ENCODE results near the gene GDF3.
A peak's percentile ranks its signal among the peaks of the same experiment; 100 is the strongest.

Gene GDF3

DNA sequence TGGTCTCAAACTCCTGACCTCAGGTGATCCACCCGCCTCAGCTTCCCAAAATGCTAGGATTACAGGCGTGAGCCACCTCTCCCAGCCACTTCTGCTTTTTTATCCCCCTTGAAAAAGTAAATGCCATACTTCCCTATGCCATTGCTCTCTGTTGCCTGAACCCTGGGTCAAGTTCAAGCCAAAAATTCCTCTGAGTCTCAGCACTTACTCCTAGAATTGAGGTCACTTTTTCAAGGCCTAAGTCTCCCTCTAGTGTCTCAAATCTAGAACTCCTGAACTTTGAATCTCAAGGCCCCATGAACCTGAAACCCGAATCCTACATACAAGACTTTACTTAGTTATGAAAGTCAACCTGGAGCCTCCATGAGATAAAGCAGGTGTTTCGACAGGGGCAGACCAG is 28.4 kb downstream of the GDF3 start:
- no peak for DNase-seq (ENCODE audit: low read depth in 2 of 2)

DNA sequence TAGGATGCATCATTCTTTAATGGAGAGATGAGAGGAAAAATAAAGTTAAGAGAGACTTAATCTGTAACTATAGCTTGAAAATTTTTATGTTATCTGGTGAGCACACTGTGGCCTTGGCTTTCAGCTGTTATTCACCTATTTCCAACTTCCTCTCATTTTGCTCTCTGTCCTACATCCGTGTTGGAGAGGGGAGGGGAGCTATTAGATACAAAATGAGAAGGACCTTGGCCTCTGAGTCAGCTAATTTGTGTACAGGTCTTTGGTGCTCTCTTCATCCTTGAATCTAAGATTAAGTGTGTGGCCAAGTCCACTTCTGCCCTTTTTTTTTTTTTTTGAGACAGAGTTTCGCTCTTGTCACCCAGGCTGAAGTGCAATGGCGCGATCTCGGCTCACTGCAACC is 29.0 kb downstream of the GDF3 start:
- DNase-seq (ENCODE audit: low read depth in 2 of 2), result no peak

DNA sequence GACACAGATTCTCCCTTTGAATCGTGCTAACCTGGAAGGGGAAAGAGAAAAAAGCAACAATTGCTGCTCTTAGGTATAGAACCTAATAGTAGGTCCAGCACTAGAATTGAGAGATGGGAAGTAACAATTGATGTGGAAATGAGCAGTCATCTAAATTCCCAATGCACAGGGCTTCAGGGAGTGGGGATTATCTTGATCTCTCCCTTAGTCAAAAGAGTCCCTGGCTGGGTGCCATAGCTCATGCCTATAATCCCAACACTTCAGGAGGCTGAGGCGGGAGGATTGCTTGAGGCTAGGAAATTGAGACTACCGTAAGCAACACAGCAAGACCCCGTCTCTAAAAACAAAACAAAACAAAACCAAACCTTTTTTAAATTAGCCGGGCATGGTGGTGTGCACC is 33.8 kb downstream of the GDF3 start:
- no peak for DNase-seq (ENCODE audit: low read depth in 2 of 2)

DNA sequence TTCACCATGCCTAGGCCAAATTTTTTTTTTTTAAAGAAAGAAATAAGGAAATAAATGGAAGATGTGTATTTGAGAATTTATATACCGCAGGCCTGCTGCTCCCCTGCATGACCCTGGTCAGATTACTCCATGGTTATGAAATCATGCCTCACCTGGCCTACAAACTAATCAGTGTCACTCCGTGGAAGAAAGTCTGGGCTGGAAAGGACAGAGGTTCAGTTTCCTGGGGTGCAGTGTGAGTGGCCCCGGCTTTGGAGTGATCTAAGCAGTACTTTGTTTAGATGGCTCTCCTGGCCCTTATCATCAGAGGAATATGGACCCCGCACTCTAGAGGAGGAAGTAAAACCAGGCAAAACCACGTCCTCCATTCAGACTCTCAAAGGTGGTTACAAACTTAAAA is 39.5 kb downstream of the GDF3 start:
- DNase-seq (ENCODE audit: low read depth in 2 of 2), result no peak

DNA sequence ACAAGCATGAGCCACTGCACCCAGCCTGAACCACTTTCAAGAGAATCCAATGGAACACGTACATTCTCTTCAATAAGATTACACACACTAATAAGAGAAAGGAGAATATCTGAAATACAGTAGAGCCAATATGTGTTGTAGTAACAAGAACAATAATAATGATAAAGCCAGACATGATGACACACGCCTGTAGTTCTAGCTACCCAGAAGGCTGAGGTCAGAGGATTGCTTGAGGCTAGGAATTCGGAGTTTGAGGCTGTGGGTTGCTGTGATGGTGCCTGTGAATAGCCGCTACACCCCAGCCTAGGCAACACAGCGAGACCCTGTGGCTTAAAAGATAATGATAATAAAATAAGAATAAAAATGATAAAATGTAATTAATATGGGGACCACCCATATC is 45.5 kb downstream of the GDF3 start:
- no peak for DNase-seq (ENCODE audit: low read depth in 2 of 2)

DNA sequence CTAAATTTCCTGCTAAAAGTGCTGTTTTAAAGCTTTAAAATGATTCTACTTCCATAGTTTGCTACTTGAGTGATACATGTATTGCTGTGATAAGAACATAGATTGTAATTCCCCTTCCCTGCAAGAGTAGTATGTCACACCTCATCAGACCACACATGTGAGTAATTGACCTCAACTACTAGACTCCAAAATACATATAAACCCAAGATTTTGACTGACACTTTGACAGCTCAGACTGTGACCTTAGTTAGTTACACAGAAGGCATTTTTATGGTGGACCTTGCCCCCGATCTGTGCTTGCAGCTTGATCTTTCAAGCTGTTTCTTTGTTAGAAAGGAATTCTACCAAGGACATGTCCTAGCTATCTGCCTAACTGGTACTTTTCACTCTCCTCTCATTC is 48.5 kb downstream of the GDF3 start:
- no peak for DNase-seq (ENCODE audit: low read depth in 2 of 2)

DNA sequence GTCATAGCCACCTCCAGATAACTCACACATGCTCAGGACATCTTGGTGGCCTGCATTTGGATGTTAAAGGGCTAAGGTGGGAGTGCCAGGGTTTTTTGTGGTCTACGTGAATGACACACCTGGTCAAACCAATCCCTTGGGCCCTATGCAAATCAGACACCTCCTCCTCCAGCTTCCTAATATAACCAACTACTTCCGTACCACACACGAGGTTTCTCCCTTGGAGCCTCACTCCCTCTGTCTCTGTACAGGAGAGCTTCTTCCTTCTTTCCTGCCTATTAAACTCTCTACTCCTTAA is 49.4 kb downstream of the GDF3 start:
- DNase-seq (ENCODE audit: low read depth in 2 of 2), result no peak

DNA sequence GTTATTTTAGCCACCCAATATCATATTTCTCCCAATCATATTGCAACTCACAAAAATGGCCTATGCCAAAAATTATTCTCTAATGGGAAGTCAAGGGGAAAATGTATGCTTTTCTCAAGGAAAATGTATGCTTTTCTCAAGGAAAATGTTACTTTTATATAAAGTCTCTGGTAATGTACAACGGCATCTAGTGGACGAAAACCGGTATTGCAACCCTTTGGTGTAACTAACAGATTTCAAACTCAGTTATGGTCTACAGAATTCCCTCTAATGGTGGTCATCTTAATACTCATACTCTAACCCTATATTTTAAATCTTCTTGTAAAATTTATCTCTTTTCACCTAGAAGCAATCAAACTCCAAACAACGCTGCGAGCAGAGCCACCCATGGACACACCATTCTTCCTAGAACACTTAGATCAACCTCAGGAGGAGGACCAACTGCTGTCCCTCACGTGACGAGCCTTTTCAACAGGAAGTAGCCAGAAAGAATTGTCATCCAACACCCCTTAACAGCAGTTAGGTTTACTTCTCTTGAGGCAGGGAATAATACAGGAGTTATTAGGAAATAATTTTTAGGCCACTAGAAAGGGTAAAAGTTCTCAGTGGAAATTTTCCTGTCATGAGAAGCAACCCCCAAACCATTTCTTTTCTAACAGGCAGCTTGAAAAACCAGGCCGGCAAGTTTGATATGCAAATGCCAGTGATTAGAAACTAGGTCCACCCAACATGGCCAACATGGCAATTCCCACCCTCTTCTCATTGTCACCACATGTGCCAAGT is 50.0 kb downstream of the GDF3 start:
- peak; percentile 10 to 13 for DNase-seq (ENCODE audit: low read depth in 2 of 2)

DNA sequence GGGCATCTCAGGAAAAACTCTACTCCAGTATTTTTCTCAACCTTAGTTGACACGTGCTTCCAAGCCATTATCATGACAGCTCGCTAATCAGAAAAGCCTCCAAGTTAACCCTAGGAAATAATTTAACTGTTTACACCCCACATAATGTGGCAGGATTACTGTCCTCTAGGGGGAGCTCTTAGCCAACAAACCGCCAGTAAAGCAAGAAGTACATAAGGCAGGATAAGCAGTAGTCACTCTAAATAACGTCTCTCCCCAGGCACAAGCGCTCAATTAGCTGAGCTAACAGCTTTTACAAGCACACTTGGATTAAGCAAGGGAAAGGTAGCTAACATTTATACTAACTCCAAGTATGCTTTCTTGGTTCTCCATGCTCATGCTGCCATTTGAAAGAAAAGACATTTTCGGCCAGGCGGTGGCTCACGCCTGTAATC is 52.7 kb downstream of the GDF3 start:
- DNase-seq (ENCODE audit: low read depth in 2 of 2), result peak; percentile 15 to 22

DNA sequence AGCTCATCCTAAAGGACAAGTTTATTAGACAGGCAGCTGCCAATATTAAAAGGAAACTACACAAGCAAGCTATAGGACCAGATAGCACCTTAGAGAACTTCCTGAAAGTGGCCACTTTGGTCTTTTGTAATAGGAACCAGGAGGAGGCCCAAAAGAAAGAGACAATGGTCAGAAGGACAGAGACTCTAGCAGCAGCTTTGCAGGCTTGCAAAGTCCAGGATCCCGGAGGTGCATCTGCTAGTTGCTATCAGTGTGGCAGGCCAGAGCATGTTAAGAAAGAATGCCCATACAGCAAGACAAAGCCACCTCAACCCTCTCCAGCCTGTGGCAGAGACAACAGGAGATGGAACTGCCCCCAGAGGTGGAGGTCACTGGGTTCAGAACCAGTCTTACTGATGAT is 53.3 kb downstream of the GDF3 start:
- no peak for DNase-seq (ENCODE audit: low read depth in 2 of 2)

DNA sequence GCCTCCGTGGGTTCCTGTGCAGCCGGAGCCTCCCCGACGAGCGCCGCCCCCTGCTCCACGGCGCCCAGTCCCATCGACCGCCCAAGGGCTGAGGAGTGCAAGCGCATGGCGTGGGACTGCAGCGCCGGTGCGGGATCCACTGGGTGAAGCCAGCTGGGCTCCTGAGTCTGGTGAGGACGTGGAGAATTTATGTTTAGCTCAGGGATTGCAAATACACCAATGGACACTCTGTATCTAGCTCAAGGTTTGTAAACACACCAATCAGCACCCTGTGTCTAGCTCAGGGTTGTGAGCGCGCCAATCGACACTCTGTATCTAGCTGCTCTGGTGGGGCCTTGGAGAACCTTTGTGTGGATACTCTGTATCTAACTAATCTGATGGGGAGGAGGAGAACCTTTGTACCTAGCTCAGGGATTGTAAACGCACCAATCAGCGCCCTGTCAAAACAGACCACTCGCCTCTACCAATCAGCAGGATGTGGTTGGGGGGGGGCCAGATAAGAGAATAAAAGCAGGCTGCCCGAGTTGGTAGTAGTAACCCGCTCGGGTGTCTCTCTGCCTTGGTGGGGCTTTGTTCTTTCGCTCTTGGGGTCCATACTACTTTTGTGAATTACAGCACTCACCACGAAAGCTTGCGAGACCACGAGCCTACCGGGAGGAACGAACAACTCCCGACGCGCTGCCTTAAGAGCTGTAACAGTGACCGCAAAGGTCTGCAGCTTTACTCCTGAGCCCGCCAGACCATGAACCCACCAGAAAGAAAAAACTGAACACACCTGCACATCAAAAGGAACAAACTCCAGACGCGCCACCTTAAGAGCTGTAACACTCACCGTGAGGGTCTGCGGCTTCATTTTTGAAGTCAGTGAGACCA is 55.2 kb downstream of the GDF3 start:
- peak; percentile 13 to 14 for DNase-seq (ENCODE audit: low read depth in 2 of 2)
